Stimulated activated CD8-positive, alpha-beta memory T cell treated with anti-CD3 and anti-CD28 coated beads, Interleukin-7, amount 100 ng/mL, for 1 hour (primary cell): ENCODE measurements around the gene BICC1.
"Not testable (repeated sequence)": the region's sequence is repeated elsewhere in the genome, so short reads cannot be mapped to it uniquely, and the experiment has no call there.

Experiments used
- DNase-seq, 2 donors: peaks; one replicate each; pipeline ENCODE4 v3.0.0-alpha.2; 2020; ENCODE audit warnings: low read depth in 2 of 2

BICC1 gene

GRCh38 chr10:58856508-58857240, 344.0 kb downstream of the BICC1 start:
- no peak for DNase-seq

- no peak for DNase-seq
These were observed 344.7 kb downstream of the BICC1 start for GRCh38 chr10:58857251-58857805.

GRCh38 chr10:58858123-58858522, 345.5 kb downstream of the BICC1 start:
- not testable (repeated sequence) for DNase-seq

GRCh38 chr10:58859526-58859925, 346.9 kb downstream of the BICC1 start:
- no peak for DNase-seq

- no peak for DNase-seq
These were observed 355.0 kb downstream of the BICC1 start for GRCh38 chr10:58867683-58868082.

- no peak for DNase-seq
These were observed 356.2 kb downstream of the BICC1 start for GRCh38 chr10:58868736-58869435.

GRCh38 chr10:58870070-58870469, 357.4 kb downstream of the BICC1 start:
- no peak for DNase-seq

GRCh38 chr10:58873161-58873560, 360.5 kb downstream of the BICC1 start:
- no peak for DNase-seq
